ENCODE measurements around the gene CAP1. TPM values are rescaled to one million over a fixed set of nuclear protein-coding genes. Genes with fewer than 3 reads are reported as not detected.
"Not testable (repeated sequence)": the region's sequence is repeated elsewhere in the genome, so short reads cannot be mapped to it uniquely, and the experiment has no call there.

The CAP1 gene
- polyA plus RNA-seq, 2 donors, result 72.0 to 168 TPM

GRCh38 chr1:40067851-40068250 lies 27.3 kb downstream of the CAP1 start:
- H3K4me3 ChIP-seq (ENCODE audit: low read depth in 1 of 2, low read length in 2 of 2), result no peak overlapping the region
- no peaks in the 10 kb centered on the region for H3K9me3 ChIP-seq (ENCODE audit: control insufficient read depth in 2 of 2, insufficient read depth in 1 of 2, low read depth in 1 of 2, low read length in 1 of 2)
- WGBS, 2 donors, result 83 to 87% methylated on average over 3 of the region's 3 CpGs
- no peak overlapping the region for H3K27ac ChIP-seq (ENCODE audit: low read depth in 2 of 2, low read length in 1 of 2)
- H3K27me3 ChIP-seq (ENCODE audit: control insufficient read depth in 1 of 2, insufficient read depth in 2 of 2, low read length in 2 of 2), result no peaks in the 10 kb centered on the region
- no peaks in the 10 kb centered on the region for H3K4me1 ChIP-seq (ENCODE audit: control insufficient read depth in 2 of 2, insufficient read depth in 2 of 2, low read length in 1 of 2)
- H3K36me3 ChIP-seq (ENCODE audit: control insufficient read depth in 2 of 2, insufficient read depth in 2 of 2, low read length in 1 of 2), result peaks cover 29 to 44% of the 10 kb centered on the region in 2 donors

GRCh38 chr1:40072142-40072541 lies 31.6 kb downstream of the CAP1 start:
- H3K4me3 ChIP-seq (ENCODE audit: low read depth in 1 of 2, low read length in 2 of 2), result no peak overlapping the region
- no peaks in the 10 kb centered on the region for H3K4me1 ChIP-seq (ENCODE audit: control insufficient read depth in 2 of 2, insufficient read depth in 2 of 2, low read length in 1 of 2)
- H3K36me3 ChIP-seq (ENCODE audit: control insufficient read depth in 2 of 2, insufficient read depth in 2 of 2, low read length in 1 of 2), result peaks cover 21 to 28% of the 10 kb centered on the region in 2 donors
- no peak overlapping the region for H3K27ac ChIP-seq (ENCODE audit: low read depth in 2 of 2, low read length in 1 of 2)
- H3K27me3 ChIP-seq (ENCODE audit: control insufficient read depth in 1 of 2, insufficient read depth in 2 of 2, low read length in 2 of 2), result no peaks in the 10 kb centered on the region
- no peaks in the 10 kb centered on the region for H3K9me3 ChIP-seq (ENCODE audit: control insufficient read depth in 2 of 2, insufficient read depth in 1 of 2, low read depth in 1 of 2, low read length in 1 of 2)

GRCh38 chr1:40073062-40073461 lies 32.5 kb downstream of the CAP1 start:
- peaks cover 15 to 21% of the 10 kb centered on the region in 2 donors for H3K36me3 ChIP-seq (ENCODE audit: control insufficient read depth in 2 of 2, insufficient read depth in 2 of 2, low read length in 1 of 2)
- 89 to 92% methylated on average over 4 of the region's 4 CpGs for WGBS, 2 donors
- no peaks in the 10 kb centered on the region for H3K27me3 ChIP-seq (ENCODE audit: control insufficient read depth in 1 of 2, insufficient read depth in 2 of 2, low read length in 2 of 2)
- no peaks in the 10 kb centered on the region for H3K9me3 ChIP-seq (ENCODE audit: control insufficient read depth in 2 of 2, insufficient read depth in 1 of 2, low read depth in 1 of 2, low read length in 1 of 2)
- H3K27ac ChIP-seq (ENCODE audit: low read depth in 2 of 2, low read length in 1 of 2), result no peak overlapping the region
- no peaks in the 10 kb centered on the region for H3K4me1 ChIP-seq (ENCODE audit: control insufficient read depth in 2 of 2, insufficient read depth in 2 of 2, low read length in 1 of 2)
- H3K4me3 ChIP-seq (ENCODE audit: low read depth in 1 of 2, low read length in 2 of 2), result no peak overlapping the region

DNA sequence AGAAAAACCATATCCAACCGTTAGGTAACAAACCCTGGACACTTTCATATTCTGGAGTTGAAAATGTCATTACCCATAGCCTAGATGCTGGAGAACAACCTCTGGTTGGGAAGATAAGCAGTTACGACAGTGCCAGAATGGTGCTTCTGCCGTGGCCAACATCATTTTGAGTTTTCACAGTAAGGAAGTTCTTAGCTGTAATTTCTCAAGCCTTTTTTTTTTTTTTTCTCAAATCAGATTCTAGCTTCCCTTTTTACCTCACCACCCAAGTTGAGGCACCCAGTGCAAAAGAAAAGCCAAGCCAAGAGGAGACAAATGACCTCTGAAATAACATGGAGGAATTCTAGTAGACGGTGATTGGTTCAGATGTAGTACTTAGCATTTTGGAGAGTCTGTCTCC lies 34.7 kb downstream of the CAP1 start:
- Histone ChIP-seq H3K9me3 (ENCODE audit: control insufficient read depth in 2 of 2, insufficient read depth in 1 of 2, low read depth in 1 of 2, low read length in 1 of 2) (no peaks in the 10 kb centered on the region), H3K27ac (ENCODE audit: low read depth in 2 of 2, low read length in 1 of 2) (no peak overlapping the region), H3K4me3 (ENCODE audit: low read depth in 1 of 2, low read length in 2 of 2) (no peak overlapping the region), H3K27me3 (ENCODE audit: control insufficient read depth in 1 of 2, insufficient read depth in 2 of 2, low read length in 2 of 2) (no peaks in the 10 kb centered on the region), H3K4me1 (ENCODE audit: control insufficient read depth in 2 of 2, insufficient read depth in 2 of 2, low read length in 1 of 2) (no peaks in the 10 kb centered on the region), H3K36me3 (ENCODE audit: control insufficient read depth in 2 of 2, insufficient read depth in 2 of 2, low read length in 1 of 2) (peaks cover 13 to 19% of the 10 kb centered on the region in 2 donors)
- 81 to 90% methylated on average over 4 of the region's 4 CpGs for WGBS, 2 donors

DNA sequence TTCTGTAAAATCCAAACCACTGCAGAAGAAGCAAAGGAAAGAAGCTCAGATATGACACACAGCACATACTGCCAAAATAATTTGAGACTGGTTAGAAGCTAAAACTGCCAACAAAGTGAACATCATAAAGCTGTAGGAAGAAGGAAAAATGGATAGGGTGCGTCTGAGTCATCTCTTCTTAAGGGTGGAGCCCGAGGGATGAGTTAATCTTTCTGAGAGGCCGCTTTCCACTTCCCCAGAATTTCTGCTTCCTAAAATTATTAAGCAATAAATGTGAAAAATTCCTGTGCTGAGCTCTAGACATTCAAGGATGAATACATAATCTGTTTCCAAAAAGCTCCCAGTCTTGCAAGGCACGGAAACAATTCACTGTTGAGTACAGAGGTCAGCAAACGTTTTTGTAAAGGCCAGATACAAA lies 36.4 kb downstream of the CAP1 start:
- Histone ChIP-seq H3K36me3 (ENCODE audit: control insufficient read depth in 2 of 2, insufficient read depth in 2 of 2, low read length in 1 of 2) (peaks cover 2 to 9% of the 10 kb centered on the region in 2 donors), H3K4me3 (ENCODE audit: low read depth in 1 of 2, low read length in 2 of 2) (no peak overlapping the region), H3K27ac (ENCODE audit: low read depth in 2 of 2, low read length in 1 of 2) (peak overlapping the region; percentile 40 to 71), H3K9me3 (ENCODE audit: control insufficient read depth in 2 of 2, insufficient read depth in 1 of 2, low read depth in 1 of 2, low read length in 1 of 2) (no peaks in the 10 kb centered on the region), H3K4me1 (ENCODE audit: control insufficient read depth in 2 of 2, insufficient read depth in 2 of 2, low read length in 1 of 2) (no peaks in the 10 kb centered on the region), H3K27me3 (ENCODE audit: control insufficient read depth in 1 of 2, insufficient read depth in 2 of 2, low read length in 2 of 2) (no peaks in the 10 kb centered on the region)
- WGBS, 2 donors, result 34 to 58% methylated on average over 5 of the region's 5 CpGs

DNA sequence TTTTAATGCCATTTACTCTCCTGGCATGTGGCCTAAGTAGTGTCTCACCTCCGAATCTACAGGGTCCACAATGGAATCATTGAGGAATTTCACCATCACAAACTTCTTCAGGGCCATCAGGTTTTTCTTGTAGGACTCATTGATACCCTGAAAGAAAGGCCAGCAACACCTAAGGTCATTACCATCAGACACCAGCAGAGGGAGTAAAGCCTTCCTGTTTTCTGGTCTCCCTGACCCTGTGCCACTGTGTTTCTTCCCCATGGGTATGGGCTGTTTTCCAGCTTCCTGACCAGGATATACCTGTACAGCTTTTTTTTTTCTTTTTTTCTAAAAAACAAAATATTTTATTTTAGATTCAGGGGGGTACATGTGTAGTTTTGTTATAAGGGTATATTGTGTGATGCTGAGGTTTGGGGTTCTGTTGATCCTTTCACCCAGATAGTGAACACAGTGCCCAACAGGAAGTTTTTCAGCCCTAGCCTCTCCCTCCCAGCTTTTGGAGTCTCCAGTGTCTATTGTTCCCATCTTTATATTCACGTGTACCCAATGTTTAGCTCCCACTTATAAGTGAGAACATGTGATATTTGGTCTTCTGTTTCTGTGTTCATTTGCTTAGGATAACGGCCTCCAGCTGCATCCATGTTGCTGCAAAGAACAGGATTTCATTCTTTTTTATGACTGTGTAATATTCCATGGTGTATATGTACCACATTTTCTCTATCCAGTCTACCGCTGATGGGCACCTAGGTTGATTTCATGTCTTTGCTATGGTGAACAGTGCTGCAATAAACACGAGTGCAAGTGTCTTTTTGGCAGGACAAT lies 38.2 kb downstream of the CAP1 start:
- Histone ChIP-seq H3K36me3 (ENCODE audit: control insufficient read depth in 2 of 2, insufficient read depth in 2 of 2, low read length in 1 of 2) (peaks cover 0 to 6% of the 10 kb centered on the region in 2 donors), H3K9me3 (ENCODE audit: control insufficient read depth in 2 of 2, insufficient read depth in 1 of 2, low read depth in 1 of 2, low read length in 1 of 2) (no peaks in the 10 kb centered on the region), H3K27me3 (ENCODE audit: control insufficient read depth in 1 of 2, insufficient read depth in 2 of 2, low read length in 2 of 2) (no peaks in the 10 kb centered on the region), H3K4me1 (ENCODE audit: control insufficient read depth in 2 of 2, insufficient read depth in 2 of 2, low read length in 1 of 2) (no peaks in the 10 kb centered on the region), H3K4me3 (ENCODE audit: low read depth in 1 of 2, low read length in 2 of 2) (no peak overlapping the region), H3K27ac (ENCODE audit: low read depth in 2 of 2, low read length in 1 of 2) (no peak overlapping the region)
- 85 to 90% methylated on average over 5 of the region's 5 CpGs for WGBS, 2 donors

DNA sequence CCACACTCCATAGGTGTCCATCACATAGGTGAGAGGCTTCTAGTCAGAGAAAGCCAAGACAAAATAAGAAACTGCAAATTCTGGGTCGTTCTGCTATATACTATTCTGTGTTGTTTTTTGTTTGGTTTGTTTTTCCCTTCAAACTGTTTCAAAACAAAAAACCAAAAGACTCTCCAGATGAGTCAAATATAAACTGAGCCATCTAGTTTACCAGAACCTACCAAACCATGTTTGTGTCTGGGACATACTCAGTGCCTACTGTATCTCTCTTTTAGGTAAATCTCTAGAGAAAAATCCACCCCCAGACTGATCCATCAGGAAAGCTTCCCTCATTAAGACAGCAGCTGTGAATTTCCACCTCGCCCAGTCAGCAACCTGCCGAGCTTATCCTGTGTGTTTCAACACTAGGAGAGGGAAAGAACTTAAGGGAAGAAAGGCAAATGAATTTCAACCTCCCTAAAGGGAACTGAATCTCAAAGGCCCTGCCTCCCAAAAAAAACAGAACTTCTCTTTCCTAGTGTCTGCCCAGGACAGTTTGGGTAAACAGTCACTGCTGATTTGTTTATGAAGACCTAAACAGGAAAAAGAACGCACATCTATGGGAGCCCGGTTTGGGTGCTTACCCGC lies 39.4 kb downstream of the CAP1 start:
- peaks cover 0 to 6% of the 10 kb centered on the region in 2 donors for H3K36me3 ChIP-seq (ENCODE audit: control insufficient read depth in 2 of 2, insufficient read depth in 2 of 2, low read length in 1 of 2)
- no peaks in the 10 kb centered on the region for H3K4me1 ChIP-seq (ENCODE audit: control insufficient read depth in 2 of 2, insufficient read depth in 2 of 2, low read length in 1 of 2)
- no peak overlapping the region for H3K4me3 ChIP-seq (ENCODE audit: low read depth in 1 of 2, low read length in 2 of 2)
- H3K27me3 ChIP-seq (ENCODE audit: control insufficient read depth in 1 of 2, insufficient read depth in 2 of 2, low read length in 2 of 2), result no peaks in the 10 kb centered on the region
- peak overlapping the region in 1 of 2 donors; percentile 22 for H3K27ac ChIP-seq (ENCODE audit: low read depth in 2 of 2, low read length in 1 of 2)
- WGBS, 2 donors, result 77 to 83% methylated on average over 6 of the region's 6 CpGs
- no peaks in the 10 kb centered on the region for H3K9me3 ChIP-seq (ENCODE audit: control insufficient read depth in 2 of 2, insufficient read depth in 1 of 2, low read depth in 1 of 2, low read length in 1 of 2)

GRCh38 chr1:40081871-40082270 lies 41.3 kb downstream of the CAP1 start:
- Histone ChIP-seq H3K9me3 (ENCODE audit: control insufficient read depth in 2 of 2, insufficient read depth in 1 of 2, low read depth in 1 of 2, low read length in 1 of 2) (no peaks in the 10 kb centered on the region), H3K4me1 (ENCODE audit: control insufficient read depth in 2 of 2, insufficient read depth in 2 of 2, low read length in 1 of 2) (no peaks in the 10 kb centered on the region), H3K27ac (ENCODE audit: low read depth in 2 of 2, low read length in 1 of 2) (no peak overlapping the region), H3K36me3 (ENCODE audit: control insufficient read depth in 2 of 2, insufficient read depth in 2 of 2, low read length in 1 of 2) (peaks cover 4 to 10% of the 10 kb centered on the region in 2 donors), H3K27me3 (ENCODE audit: control insufficient read depth in 1 of 2, insufficient read depth in 2 of 2, low read length in 2 of 2) (no peaks in the 10 kb centered on the region), H3K4me3 (ENCODE audit: low read depth in 1 of 2, low read length in 2 of 2) (no peak overlapping the region)
- WGBS, 2 donors, result 66 to 82% methylated on average over 7 of the region's 7 CpGs

GRCh38 chr1:40084750-40085149 lies 44.2 kb downstream of the CAP1 start:
- not testable (repeated sequence) for H3K9me3 ChIP-seq (ENCODE audit: control insufficient read depth in 2 of 2, insufficient read depth in 1 of 2, low read depth in 1 of 2, low read length in 1 of 2); H3K4me3 ChIP-seq (ENCODE audit: low read depth in 1 of 2, low read length in 2 of 2); H3K4me1 ChIP-seq (ENCODE audit: control insufficient read depth in 2 of 2, insufficient read depth in 2 of 2, low read length in 1 of 2); H3K27me3 ChIP-seq (ENCODE audit: control insufficient read depth in 1 of 2, insufficient read depth in 2 of 2, low read length in 2 of 2); H3K27ac ChIP-seq (ENCODE audit: low read depth in 2 of 2, low read length in 1 of 2); H3K36me3 ChIP-seq (ENCODE audit: control insufficient read depth in 2 of 2, insufficient read depth in 2 of 2, low read length in 1 of 2)
- WGBS, 2 donors, result 23 to 26% methylated on average over 11 of the region's 11 CpGs

All from esophagus (tissue), 2 donors.